Measurements from ENCODE around the gene MED4. TPM values are rescaled to one million over a fixed set of nuclear protein-coding genes. Genes with fewer than 3 reads are reported as not detected.

The MED4 gene
- total RNA-seq, 1 experiment from 2014 or later = 50.6 TPM

GRCh38 chr13:48132961-48133360 lies 38.1 kb upstream of the MED4 start:
- Histone ChIP-seq H3K9me3 (ENCODE audit: control insufficient read depth, low read depth, low read length) (no peaks in the 10 kb centered on the region), H2BK12ac (ENCODE audit: insufficient read length, low read depth, low read length) (no peak overlapping the region), H3K23ac (ENCODE audit: insufficient read length, low read depth, low read length) (no peak overlapping the region), H3K4ac (ENCODE audit: low read depth, low read length) (no peak overlapping the region), H2BK5ac (ENCODE audit: insufficient read length, low read length) (no peak overlapping the region), H2AK5ac (ENCODE audit: insufficient read length, low read length) (no peak overlapping the region), H4K20me1 (ENCODE audit: control insufficient read depth, insufficient read depth, insufficient read length) (no peaks in the 10 kb centered on the region), H4K5ac (ENCODE audit: insufficient read length, low read depth, low read length) (no peak overlapping the region), H2BK15ac (ENCODE audit: low read depth, low read length) (no peak overlapping the region), H3K4me1 (ENCODE audit: insufficient read depth, low read length) (no peaks in the 10 kb centered on the region), H2BK20ac (ENCODE audit: low read depth, low read length, poor library complexity, severe bottlenecking) (no peak overlapping the region), H2AFZ (ENCODE audit: low read length) (no peak overlapping the region), H3K14ac (ENCODE audit: insufficient read depth, low read length) (no peak overlapping the region), H2BK120ac (ENCODE audit: low read depth, low read length, poor library complexity, severe bottlenecking) (no peak overlapping the region), H3K27me3 (ENCODE audit: insufficient read depth, low read length) (no peaks in the 10 kb centered on the region), H4K8ac (replicated peaks; ENCODE audit: insufficient read length, low read depth, low read length) (no peak overlapping the region), H3K56ac (ENCODE audit: insufficient read length, low read depth, low read length) (no peak overlapping the region), H3K4me2 (ENCODE audit: insufficient read depth, insufficient read length, low read length) (no peak overlapping the region), H3K23me2 (ENCODE audit: insufficient read length, low read depth, low read length, poor library complexity, severe bottlenecking) (no peaks in the 10 kb centered on the region), H3K9ac (ENCODE audit: extremely low read depth, insufficient read length, low read length) (no peak overlapping the region), H3K18ac (ENCODE audit: insufficient read length, low read depth, low read length) (no peak overlapping the region), H3K79me2 (ENCODE audit: insufficient read depth, low read length) (no peaks in the 10 kb centered on the region), H4K91ac (ENCODE audit: insufficient read length, low read depth, low read length) (no peak overlapping the region), H3K27ac (ENCODE audit: insufficient read length, low read depth, low read length) (no peak overlapping the region), H3T11ph (ENCODE audit: low read length) (no peak overlapping the region), H3K79me1 (ENCODE audit: insufficient read depth, low read depth, low read length, poor library complexity, severe bottlenecking) (no peaks in the 10 kb centered on the region)
- Mint-ChIP-seq H3K4me1 (peaks cover 3 to 6% of the 10 kb centered on the region in 2 experiments), H3K27me3 (ENCODE audit: low read depth) (no peaks in the 10 kb centered on the region; the same call in 1 of the 2 replicates), H3K27ac (no peak overlapping the region), H3K9me3 (no peaks in the 10 kb centered on the region), H3K4me3 (no peak overlapping the region), H3K36me3 (ENCODE audit: insufficient read depth in 1 of 3, low read depth in 3 of 3) (no peaks in the 10 kb centered on the region)
- no peak for TF ChIP-seq CTCF (conservative IDR thresholded peaks at IDR 0.05)
- WGBS (ENCODE audit: extremely low coverage, insufficient read length, low lambda C conversion rate) = no CpG with 5 or more reads among the region's 3 CpGs
- DNase-seq = no peak
